Myocyte (in vitro differentiated cells): ENCODE measurements around the gene FRMD1. TPM values are rescaled to one million over a fixed set of nuclear protein-coding genes. Genes with fewer than 3 reads are reported as not detected.
A peak's percentile ranks its signal among the peaks of the same experiment; 100 is the strongest.

Experiments
- DNase-seq: peaks from one replicate; pipeline ENCODE4 v3.0.0-alpha.2; 2012; ENCODE audit warnings: low read depth
- total RNA-seq: library from RNA; depleted of rRNA; stranded (reverse); fragments of >200 nt; gene quantifications from 2 replicates; pipeline ENCODE4 v1.2.3, GENCODE V29; 2014

Gene FRMD1
- total RNA-seq, 1 donor from 2014 or later: not detected

GRCh38 chr6:168029459-168030217 lies 49.4 kb downstream of the FRMD1 start:
- no peak for DNase-seq

DNA sequence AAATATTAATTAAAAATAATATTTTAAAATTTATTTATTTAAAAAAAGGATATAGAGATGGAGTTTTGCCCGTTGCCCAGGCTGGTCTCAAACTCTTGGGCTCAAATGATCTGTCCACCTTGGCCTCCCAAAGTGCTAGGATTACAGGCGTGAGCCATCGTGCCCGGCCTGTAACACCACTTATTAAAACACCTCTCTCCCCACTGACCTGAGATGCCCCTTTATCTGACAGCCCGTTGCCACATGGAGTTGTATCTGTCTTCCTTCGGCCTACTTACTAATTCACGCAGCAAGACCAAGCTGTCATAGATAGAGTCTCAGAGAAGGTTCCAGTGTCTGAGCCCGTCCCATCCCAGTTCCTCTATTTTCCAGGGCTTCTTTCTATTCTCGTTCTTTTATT lies 50.8 kb downstream of the FRMD1 start:
- DNase-seq: no peak

GRCh38 chr6:168027521-168027920 lies 51.5 kb downstream of the FRMD1 start:
- no peak for DNase-seq

- no peak for DNase-seq
These were observed 52.1 kb downstream of the FRMD1 start for GRCh38 chr6:168026925-168027324.

DNA sequence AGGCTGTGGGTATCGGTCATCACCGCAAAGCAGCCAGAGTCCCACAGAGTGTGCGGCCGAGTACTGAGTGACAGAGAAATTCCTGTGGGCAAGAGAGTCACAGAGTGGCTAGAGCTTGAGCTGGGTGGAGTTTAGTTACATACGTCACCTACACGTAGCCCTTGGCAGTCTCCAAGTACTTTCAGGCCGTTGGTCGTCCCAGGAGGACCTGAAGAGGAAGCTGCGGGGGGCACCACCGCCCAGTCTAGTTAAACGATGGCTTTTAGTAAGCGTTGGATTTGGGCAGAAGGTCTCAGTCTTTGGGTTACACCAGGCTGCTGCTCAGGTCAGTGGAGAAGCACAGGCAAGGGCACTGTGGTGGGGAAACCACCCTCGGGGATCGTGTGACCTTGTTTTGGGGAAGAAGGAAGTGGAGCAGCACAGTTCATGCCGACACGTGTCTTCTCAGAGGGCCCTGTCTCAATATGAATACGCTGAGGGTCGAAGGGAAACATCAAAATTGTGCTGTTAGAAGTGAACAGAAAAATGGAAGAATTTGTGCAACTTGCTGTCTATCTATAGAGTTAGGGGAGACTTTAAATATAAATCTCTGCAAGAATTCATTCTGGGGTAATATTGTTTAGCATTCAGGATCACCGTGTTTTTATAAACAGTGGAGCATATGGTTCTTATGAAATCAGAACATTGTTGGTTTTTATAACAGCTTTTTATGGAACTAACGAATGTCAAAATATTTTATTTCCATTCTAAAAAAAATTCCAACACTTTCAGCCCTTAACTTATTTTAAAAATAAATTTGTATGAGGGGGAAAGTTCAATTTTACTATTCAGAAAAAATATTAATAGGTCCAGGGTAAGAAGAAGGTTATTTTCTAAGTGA lies 52.9 kb downstream of the FRMD1 start:
- no peak for DNase-seq

GRCh38 chr6:168024951-168025510 lies 54.0 kb downstream of the FRMD1 start:
- no peak for DNase-seq

GRCh38 chr6:168022488-168023321 lies 56.3 kb downstream of the FRMD1 start:
- no peak for DNase-seq

- no peak for DNase-seq
These were observed 57.4 kb downstream of the FRMD1 start for GRCh38 chr6:168021581-168021980.

GRCh38 chr6:168020242-168020641 lies 58.8 kb downstream of the FRMD1 start:
- DNase-seq: no peak

DNA sequence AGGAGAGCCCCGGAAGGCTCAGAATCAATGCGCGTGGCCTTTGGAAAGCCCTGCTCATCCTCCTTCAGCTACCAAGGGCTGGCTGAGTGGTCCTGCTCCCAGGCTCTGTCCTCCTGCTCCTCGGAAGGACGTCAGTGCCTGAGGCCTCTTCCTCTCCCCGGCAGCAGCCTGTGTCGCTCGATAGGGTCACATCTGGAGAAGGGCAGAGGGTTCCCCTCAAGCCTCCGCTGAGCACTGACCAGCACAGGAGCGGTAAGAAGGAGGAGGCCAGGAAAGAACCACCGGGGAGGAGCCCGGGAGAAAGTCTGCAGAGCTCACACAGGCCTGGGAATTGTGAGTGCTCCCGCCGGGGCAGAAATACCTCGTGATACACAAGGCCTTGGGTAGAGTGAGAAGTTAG lies 60.3 kb downstream of the FRMD1 start:
- no peak for DNase-seq

DNA sequence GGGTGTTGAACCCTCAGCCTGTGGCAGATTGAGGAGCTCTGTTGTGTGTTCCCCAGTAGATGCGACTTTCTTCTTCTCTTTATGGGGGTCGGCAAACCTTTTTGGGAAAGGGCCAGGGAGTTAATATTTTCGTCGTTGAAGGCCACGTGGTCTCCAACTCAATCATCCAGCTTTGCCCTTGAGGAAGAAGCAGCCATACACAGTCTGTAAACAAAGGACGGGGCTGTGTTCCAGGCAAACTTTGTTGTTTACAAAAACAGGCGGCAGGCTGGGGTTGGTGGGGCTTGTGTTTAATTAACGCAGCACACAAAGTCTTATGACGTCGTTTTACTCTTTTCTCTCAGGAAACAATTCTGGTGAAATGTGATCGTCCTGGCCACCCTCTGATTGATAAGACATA lies 61.4 kb downstream of the FRMD1 start:
- no peak for DNase-seq

DNA sequence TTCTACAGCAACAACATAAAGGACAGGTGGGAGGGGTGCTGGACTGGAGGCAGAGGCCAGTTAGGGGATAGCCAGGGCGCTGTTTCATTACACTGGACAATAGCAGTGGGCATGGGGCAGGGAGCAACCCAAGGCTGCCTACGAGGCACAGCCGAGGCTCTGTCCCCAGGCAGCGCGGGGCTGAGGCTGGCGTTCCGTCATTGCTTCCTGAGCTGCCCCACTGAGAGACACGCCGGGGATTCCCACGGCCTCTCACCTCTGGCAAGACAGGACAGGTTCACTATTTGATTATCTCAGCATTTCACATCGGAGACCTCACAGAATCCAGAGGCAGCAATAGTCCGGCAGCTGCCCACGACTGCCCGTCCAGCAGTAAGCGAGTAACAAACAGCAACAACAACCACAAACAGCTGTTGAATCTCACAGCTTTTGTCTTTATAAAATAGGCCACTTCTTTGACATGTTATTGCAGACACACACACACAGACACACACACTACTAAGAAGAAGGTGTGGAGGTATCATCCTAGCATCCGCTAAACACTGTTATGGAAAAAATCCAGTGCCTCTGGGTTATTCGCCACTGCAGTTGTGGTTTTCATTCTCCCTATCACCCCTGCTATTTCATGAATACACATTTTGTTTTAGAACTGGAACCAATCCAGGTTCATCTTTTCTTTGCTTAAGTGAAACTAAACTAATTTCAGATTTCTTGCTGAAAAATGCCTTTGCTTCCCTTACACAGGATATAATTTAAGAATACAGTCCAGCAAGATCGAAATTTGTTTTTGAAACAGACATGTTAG lies 62.1 kb downstream of the FRMD1 start:
- DNase-seq: peak; percentile 25

- no peak for DNase-seq
These were observed 62.8 kb downstream of the FRMD1 start for GRCh38 chr6:168016176-168016620.

DNA sequence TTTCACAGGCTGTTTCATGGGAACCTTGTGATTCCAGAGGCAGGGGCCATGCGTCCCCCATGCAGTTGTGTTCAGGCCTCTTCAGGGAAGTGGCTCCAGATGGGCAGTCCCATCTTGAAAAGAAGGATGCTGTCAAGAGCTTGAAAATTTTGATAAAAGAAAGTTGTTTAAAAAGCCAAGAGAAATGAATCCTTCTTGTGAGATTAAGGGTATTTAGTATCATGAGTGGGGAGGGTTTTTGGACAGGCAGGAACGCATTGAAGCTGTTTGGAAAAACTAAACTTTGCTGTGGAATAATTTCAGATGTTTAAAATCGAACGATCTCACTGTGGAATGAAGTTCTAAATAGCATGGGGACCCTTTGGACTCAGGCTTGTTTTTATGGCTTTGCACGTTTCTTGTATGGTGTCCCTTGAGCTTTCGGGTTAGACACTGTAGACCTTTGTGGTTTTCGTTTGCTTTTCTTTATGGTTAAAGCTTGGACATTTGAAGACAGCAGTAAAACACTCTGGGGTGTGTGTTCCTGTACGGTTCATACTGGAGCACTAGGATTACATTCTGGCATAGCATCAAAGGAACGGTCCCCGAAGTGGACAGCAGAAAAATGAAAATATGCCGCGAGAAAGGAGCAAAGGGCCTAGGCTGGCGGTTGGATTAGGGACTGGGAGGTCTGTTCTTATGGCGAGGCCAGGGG lies 63.4 kb downstream of the FRMD1 start:
- DNase-seq: no peak

GRCh38 chr6:168015009-168015408 lies 64.0 kb downstream of the FRMD1 start:
- no peak for DNase-seq

- DNase-seq: no peak
These were observed 64.6 kb downstream of the FRMD1 start for GRCh38 chr6:168014428-168014827.

DNA sequence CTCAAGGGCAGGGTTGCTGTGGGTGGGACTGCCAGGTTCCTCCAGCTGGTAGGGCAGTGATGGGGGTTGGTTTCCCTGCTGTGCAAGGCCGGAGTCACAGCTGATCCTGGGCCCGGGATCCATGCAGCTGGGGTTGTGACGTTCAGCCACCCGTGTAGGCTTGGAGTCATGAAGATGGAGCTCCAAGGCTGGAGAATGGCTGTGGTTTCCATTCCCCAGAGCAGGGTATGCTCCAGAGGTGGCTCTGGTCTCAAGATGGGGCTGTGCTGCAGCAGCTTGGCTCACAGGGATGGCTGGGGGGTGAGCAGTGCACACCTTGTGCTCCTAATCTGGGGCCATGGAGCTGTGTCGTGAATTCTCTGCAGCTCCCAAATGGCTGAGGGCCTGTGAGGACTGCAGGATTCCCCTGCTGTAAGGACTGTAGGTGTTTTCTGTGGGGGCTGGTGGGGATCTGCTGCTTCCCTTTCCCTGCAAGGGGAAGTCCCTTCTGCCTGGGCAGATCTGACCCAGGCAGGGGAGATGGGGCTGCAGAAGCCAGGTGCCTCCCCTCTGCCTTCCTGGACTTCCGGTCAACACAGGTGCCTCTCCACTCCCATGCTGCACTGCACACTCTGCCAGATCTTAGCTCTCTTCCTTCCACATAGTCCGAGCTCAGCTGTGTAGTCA lies 65.6 kb downstream of the FRMD1 start:
- DNase-seq: no peak

- DNase-seq: no peak
These were observed 66.4 kb downstream of the FRMD1 start for GRCh38 chr6:168012431-168013249.
